Measurements from ENCODE around the gene YEATS2. TPM values are rescaled to one million over a fixed set of nuclear protein-coding genes. Genes with fewer than 3 reads are reported as not detected.

YEATS2 gene
- total RNA-seq, 1 experiment from 2014 or later: 38.6 TPM

GRCh38 chr3:183698756-183699155 lies 1.2 kb downstream of the YEATS2 start (continued):
- TF ChIP-seq, protein P1, sequence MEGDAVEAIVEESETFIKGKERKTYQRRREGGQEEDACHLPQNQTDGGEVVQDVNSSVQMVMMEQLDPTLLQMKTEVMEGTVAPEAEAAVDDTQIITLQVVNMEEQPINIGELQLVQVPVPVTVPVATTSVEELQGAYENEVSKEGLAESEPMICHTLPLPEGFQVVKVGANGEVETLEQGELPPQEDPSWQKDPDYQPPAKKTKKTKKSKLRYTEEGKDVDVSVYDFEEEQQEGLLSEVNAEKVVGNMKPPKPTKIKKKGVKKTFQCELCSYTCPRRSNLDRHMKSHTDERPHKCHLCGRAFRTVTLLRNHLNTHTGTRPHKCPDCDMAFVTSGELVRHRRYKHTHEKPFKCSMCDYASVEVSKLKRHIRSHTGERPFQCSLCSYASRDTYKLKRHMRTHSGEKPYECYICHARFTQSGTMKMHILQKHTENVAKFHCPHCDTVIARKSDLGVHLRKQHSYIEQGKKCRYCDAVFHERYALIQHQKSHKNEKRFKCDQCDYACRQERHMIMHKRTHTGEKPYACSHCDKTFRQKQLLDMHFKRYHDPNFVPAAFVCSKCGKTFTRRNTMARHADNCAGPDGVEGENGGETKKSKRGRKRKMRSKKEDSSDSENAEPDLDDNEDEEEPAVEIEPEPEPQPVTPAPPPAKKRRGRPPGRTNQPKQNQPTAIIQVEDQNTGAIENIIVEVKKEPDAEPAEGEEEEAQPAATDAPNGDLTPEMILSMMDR (IDR thresholded peaks at IDR 0.05 in 2 of 3, conservative IDR thresholded peaks at IDR 0.05 in 1 of 3; ENCODE audit: borderline replicate concordance in 1 of 3, insufficient read depth in 1 of 3, low read depth in 2 of 3, low read length in 2 of 3): no peak

- DNase-seq (ENCODE audit: low read depth, low spot score) (no peak), ATAC-seq (no peak)
- H3K36me3 ChIP-seq (ENCODE audit: control insufficient read depth in 1 of 2, insufficient read depth in 2 of 2, low read length in 2 of 2): peaks cover 0 to 2% of the 10 kb centered on the region in 2 experiments; a peak in 1 of 4 replicates
- peak overlapping the region; percentile 81 for H3K4me2 ChIP-seq (ENCODE audit: low read length)
- H2AFZ ChIP-seq (ENCODE audit: low read depth, low read length, poor library complexity, severe bottlenecking): no peak overlapping the region
- no peak for TF ChIP-seq SRF (IDR thresholded peaks at IDR 0.05; ENCODE audit: low read depth)
- TF ChIP-seq JUND (IDR thresholded peaks at IDR 0.05): no peak
- TF ChIP-seq ELF1 (IDR thresholded peaks at IDR 0.05; ENCODE audit: borderline replicate concordance, low read depth): no peak
- no peak; the same call in 1 of the 2 replicates for TF ChIP-seq SIN3A (IDR thresholded peaks at IDR 0.05; ENCODE audit: low read depth)
- no peak for TF ChIP-seq EGR1 (IDR thresholded peaks at IDR 0.05; ENCODE audit: low read depth)
- no peak for TF ChIP-seq POLR2A (IDR thresholded peaks at IDR 0.05; ENCODE audit: borderline replicate concordance, extremely low read depth, insufficient read depth, insufficient read length)
- no peak for TF ChIP-seq SP1 (IDR thresholded peaks at IDR 0.05; ENCODE audit: low read depth)
- no peak for TF ChIP-seq REST (IDR thresholded peaks at IDR 0.05; ENCODE audit: low read depth)
- TF ChIP-seq, protein P2, sequence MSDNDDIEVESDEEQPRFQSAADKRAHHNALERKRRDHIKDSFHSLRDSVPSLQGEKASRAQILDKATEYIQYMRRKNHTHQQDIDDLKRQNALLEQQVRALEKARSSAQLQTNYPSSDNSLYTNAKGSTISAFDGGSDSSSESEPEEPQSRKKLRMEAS (IDR thresholded peaks at IDR 0.05): no peak
- no peak for TF ChIP-seq FOSL1 (IDR thresholded peaks at IDR 0.05; ENCODE audit: low read depth)
- TF ChIP-seq, protein P3, sequence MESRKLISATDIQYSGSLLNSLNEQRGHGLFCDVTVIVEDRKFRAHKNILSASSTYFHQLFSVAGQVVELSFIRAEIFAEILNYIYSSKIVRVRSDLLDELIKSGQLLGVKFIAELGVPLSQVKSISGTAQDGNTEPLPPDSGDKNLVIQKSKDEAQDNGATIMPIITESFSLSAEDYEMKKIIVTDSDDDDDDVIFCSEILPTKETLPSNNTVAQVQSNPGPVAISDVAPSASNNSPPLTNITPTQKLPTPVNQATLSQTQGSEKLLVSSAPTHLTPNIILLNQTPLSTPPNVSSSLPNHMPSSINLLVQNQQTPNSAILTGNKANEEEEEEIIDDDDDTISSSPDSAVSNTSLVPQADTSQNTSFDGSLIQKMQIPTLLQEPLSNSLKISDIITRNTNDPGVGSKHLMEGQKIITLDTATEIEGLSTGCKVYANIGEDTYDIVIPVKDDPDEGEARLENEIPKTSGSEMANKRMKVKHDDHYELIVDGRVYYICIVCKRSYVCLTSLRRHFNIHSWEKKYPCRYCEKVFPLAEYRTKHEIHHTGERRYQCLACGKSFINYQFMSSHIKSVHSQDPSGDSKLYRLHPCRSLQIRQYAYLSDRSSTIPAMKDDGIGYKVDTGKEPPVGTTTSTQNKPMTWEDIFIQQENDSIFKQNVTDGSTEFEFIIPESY (IDR thresholded peaks at IDR 0.05; ENCODE audit: extremely low read depth, insufficient replicate concordance, low read length): no peak
- TF ChIP-seq ZFX (IDR thresholded peaks at IDR 0.05): no peak
- TF ChIP-seq YY1 (IDR thresholded peaks at IDR 0.05; ENCODE audit: extremely low read depth, insufficient replicate concordance, low read depth, low read length): no peak
- no peak for TF ChIP-seq EZH2phosphoT487 (IDR thresholded peaks at IDR 0.05; ENCODE audit: borderline replicate concordance)
- TF ChIP-seq ATF3 (IDR thresholded peaks at IDR 0.05): no peak
- TF ChIP-seq ZNF274 (IDR thresholded peaks at IDR 0.05; ENCODE audit: low read depth, low read length): no peak
- TF ChIP-seq CEBPB (IDR thresholded peaks at IDR 0.05; ENCODE audit: low read depth): no peak
- H3K27ac ChIP-seq (ENCODE audit: low read depth, low read length): no peak overlapping the region; the same call in 1 of the 2 replicates
- no peaks in the 10 kb centered on the region for H3K9me2 ChIP-seq (ENCODE audit: insufficient read depth)
- CTCF ChIA-PET: no interaction called here
- no peaks in the 10 kb centered on the region for H3K9me3 ChIP-seq (ENCODE audit: control insufficient read depth in 1 of 2, insufficient read depth in 1 of 2, low read depth in 1 of 2, low read length in 2 of 2)
- intact Hi-C loops (cut with micrococcal nuclease): no loop called here
- H3K27me3 ChIP-seq (ENCODE audit: insufficient read depth, low read length): no peaks in the 10 kb centered on the region
- RAD21 ChIA-PET (ENCODE audit: low non-redundant PET in 1 of 2, low total read pairs in 2 of 2, uncharacterized antibody in 2 of 2, unreplicated experiment in 2 of 2): no interaction called here
- peaks cover 12% of the 10 kb centered on the region; the same call in 1 of the 2 replicates for H4K20me1 ChIP-seq (ENCODE audit: insufficient read depth)
- peak overlapping the region; percentile 79 to 99 for H3K4me3 ChIP-seq (replicated peaks in 1 of 2; ENCODE audit: low read depth in 1 of 2, low read length in 2 of 2)
- H3K9ac ChIP-seq (ENCODE audit: low read length): peak overlapping the region; percentile 97
- peaks cover 0 to 18% of the 10 kb centered on the region in 2 experiments; a peak in 3 of 4 replicates for H3K4me1 ChIP-seq (ENCODE audit: control insufficient read depth in 1 of 2, insufficient read depth in 2 of 2, low read length in 2 of 2)
- POLR2A ChIA-PET: no interaction called here
- H3K79me2 ChIP-seq (ENCODE audit: insufficient read depth, low read length): peaks cover 67% of the 10 kb centered on the region
- BruUV-seq (replicated peaks): TSS peak; percentile 62
Measured at GRCh38 chr3:183699238-183699947, 1.8 kb downstream of the YEATS2 start.

Data from HCT116 (cell line).